Osteoblast (primary cell): ENCODE measurements around the gene VGLL4. TPM values are rescaled to one million over a fixed set of nuclear protein-coding genes. Genes with fewer than 3 reads are reported as not detected.

Experiments used
- DNase-seq: peaks from one replicate; pipeline ENCODE4 v3.0.0; 2011; ENCODE audit warnings: low spot score, mixed read lengths; ENCODE audit not compliant: insufficient read length; ENCODE audit errors: missing footprints
- H2AFZ ChIP-seq: 2 replicates; pipeline ENCODE4 v1.6.0; 2011; ENCODE audit warnings: mild to moderate bottlenecking, low read length
- H3K27ac ChIP-seq: 2 replicates; pipeline ENCODE4 v1.5.1; 2011; ENCODE audit warnings: mild to moderate bottlenecking, low read depth, low read length, moderate library complexity
- H3K27me3 ChIP-seq: 2 replicates; pipeline ENCODE4 v1.6.0; 2012; ENCODE audit warnings: mild to moderate bottlenecking, control low read depth, inconsistent platforms, low read length, moderate library complexity; ENCODE audit not compliant: insufficient read depth
- H3K36me3 ChIP-seq: 2 replicates; pipeline ENCODE4 v1.5.1; 2011; ENCODE audit warnings: mild to moderate bottlenecking, low read length, control low read depth, moderate library complexity; ENCODE audit not compliant: insufficient read depth
- H3K4me1 ChIP-seq: 2 replicates; pipeline ENCODE4 v1.5.1; 2011; ENCODE audit warnings: mild to moderate bottlenecking, low read length, control low read depth, moderate library complexity; ENCODE audit not compliant: insufficient read depth
- H3K4me2 ChIP-seq: 2 replicates; pipeline ENCODE4 v1.6.0; 2011; ENCODE audit warnings: mild to moderate bottlenecking, low read length; ENCODE audit not compliant: insufficient read depth
- H3K4me3 ChIP-seq: fragments of 200-600 bp; sonication (generic); 3 replicates; pipeline ENCODE4 v1.5.1; 2012; ENCODE audit warnings: mild to moderate bottlenecking, low read length, inconsistent platforms; ENCODE audit not compliant: insufficient read depth
- H3K79me2 ChIP-seq: 2 replicates; pipeline ENCODE4 v1.6.0; 2012; ENCODE audit warnings: mild to moderate bottlenecking, low read length, control low read depth, inconsistent platforms; ENCODE audit not compliant: insufficient read depth
- H3K9me3 ChIP-seq: 2 replicates; pipeline ENCODE4 v1.5.1; 2011; ENCODE audit warnings: low read depth, low read length, control low read depth
- H4K20me1 ChIP-seq: 2 replicates; pipeline ENCODE4 v1.6.0; 2012; ENCODE audit warnings: mild to moderate bottlenecking, low read length, control low read depth; ENCODE audit not compliant: insufficient read depth
- total RNA-seq: library from RNA; depleted of rRNA; stranded (reverse); fragments of >200 nt; gene quantifications from 2 replicates; pipeline ENCODE4 v1.2.3, GENCODE V29; 2012
- TF ChIP-seq, protein P1 (sequence below): IDR thresholded peaks from 2 replicates; pipeline ENCODE4 v1.5.1; 2011; ENCODE audit warnings: mild to moderate bottlenecking, low read depth, low read length, moderate library complexity; ENCODE audit errors: extremely low read depth

Gene VGLL4
- total RNA-seq, 1 donor = 68.8 TPM

DNA sequence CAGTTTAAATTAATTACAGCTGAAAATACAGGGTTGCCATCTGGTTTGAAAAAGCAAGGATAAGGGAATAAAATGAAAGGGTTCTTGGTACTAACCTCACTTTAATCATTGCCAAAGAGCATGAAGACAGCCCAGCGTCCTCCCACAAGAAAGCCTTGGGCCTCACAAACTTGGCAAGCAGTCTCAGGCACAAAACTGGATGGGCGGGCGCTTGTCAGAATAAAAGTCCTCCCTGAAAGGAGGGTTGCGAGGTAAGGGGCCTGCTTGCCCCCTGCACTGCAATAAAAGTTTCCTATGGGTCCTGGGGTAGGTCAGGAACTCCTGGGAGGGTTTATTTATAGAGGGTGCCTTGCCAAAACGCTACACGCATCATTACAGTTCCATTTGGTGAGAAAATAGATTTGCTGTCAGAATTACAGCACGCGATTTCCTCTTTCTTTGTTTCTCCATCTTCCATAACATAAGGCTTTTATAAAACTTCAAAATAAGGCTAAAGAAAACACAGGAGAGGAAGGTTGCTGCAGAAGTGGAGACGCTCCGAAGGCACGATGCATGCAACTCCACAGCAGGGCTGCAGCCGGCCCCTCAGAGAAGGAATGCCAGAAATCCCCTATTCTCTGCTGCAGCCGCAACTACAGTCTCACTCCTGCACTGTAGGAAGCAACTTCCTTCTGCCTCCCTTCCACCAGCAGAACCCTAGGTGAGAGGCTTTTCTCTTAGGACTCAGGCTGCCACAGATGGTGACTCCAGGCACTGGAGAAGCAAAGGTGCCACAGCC is 61.3 kb downstream of the VGLL4 start:
- Histone ChIP-seq H3K36me3 (peaks cover 8% of the 10 kb centered on the region), H2AFZ (no peak overlapping the region), H4K20me1 (peaks cover 16% of the 10 kb centered on the region)

DNA sequence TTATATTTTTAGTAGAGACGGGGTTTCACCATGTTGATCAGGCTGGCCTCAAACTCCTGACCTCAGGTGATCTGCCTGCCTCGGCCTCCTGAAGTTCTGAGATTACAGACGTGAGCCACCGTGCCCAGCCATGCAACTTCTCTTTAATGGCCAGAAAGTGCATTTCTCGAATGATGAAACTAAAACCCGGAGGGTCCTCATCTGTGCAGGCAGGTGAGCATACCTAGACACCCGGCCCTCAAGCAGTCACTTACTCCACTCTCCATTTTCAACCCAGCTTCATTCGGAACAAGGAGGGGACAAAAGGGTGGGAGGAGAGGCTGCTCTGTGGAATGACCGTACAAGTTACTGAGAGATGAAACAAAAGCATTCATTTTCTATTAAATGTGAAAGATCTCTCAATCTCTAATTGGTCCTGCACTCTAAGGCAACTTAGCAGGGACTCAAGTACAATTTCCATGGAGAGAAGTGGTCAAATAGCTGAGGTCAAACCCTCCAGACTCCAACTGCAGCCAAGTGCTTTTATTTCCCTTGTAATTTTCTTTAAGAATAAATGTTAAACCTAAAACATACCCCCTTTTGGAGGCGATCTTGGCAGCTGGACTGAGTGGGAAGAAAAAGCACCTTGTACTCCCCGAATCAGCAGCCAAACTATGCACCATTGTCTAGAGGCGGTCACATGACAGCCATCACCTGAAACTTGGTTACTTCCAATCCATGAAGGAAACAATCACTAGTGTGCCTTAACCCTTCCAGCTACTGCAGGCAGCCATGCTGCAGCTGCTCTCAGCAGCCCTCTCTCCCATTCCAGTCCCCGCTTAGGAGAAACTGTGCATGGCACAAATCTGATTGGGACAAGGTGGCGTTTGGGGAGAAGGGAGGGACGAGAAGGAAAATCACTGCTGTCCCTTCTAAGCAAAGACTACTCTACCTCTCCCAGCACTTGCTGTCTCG is 62.2 kb downstream of the VGLL4 start:
- Histone ChIP-seq H3K4me1 (peaks cover 54% of the 10 kb centered on the region), H3K27ac (peak overlapping the region; percentile 94), H3K9me3 (no peaks in the 10 kb centered on the region), H3K79me2 (peaks cover 96% of the 10 kb centered on the region), H3K36me3 (peaks cover 8% of the 10 kb centered on the region), H3K4me3 (peak overlapping the region; percentile 65), H2AFZ (no peak overlapping the region), H4K20me1 (peaks cover 20% of the 10 kb centered on the region), H3K27me3 (no peaks in the 10 kb centered on the region), H3K4me2 (peak overlapping the region; percentile 90)
- TF ChIP-seq, protein P1, sequence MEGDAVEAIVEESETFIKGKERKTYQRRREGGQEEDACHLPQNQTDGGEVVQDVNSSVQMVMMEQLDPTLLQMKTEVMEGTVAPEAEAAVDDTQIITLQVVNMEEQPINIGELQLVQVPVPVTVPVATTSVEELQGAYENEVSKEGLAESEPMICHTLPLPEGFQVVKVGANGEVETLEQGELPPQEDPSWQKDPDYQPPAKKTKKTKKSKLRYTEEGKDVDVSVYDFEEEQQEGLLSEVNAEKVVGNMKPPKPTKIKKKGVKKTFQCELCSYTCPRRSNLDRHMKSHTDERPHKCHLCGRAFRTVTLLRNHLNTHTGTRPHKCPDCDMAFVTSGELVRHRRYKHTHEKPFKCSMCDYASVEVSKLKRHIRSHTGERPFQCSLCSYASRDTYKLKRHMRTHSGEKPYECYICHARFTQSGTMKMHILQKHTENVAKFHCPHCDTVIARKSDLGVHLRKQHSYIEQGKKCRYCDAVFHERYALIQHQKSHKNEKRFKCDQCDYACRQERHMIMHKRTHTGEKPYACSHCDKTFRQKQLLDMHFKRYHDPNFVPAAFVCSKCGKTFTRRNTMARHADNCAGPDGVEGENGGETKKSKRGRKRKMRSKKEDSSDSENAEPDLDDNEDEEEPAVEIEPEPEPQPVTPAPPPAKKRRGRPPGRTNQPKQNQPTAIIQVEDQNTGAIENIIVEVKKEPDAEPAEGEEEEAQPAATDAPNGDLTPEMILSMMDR = no peak
- no peak for DNase-seq

More for the DNA sequence above, 61.3 kb downstream of the VGLL4 start:
- peak overlapping the region; percentile 65 for H3K4me3 ChIP-seq
- TF ChIP-seq, protein P1 = no peak
- H3K4me1 ChIP-seq = peaks cover 53% of the 10 kb centered on the region
- no peaks in the 10 kb centered on the region for H3K9me3 ChIP-seq
- H3K4me2 ChIP-seq = peak overlapping the region; percentile 90
- H3K27me3 ChIP-seq = no peaks in the 10 kb centered on the region
- peak overlapping the region; percentile 94 for H3K27ac ChIP-seq
- peaks cover 96% of the 10 kb centered on the region for H3K79me2 ChIP-seq
- peak; percentile 91 for DNase-seq

DNA sequence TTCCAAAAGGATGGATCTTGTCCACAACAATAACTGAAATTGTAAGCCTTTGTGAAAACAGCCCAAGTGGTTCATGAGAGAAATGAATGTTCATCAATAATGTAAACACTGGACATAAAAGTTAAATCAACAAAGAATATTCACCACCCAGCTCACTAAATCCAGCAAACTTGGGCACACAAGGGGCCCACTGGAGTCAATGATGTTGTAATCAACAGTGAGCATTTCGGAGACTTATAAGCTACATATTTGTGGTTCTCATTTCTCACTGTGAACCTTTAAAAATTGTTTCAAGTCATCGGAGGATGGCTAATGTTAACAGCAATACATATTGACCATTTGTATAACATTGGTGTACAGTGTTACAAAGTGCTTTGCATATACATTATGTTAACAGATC is 63.1 kb downstream of the VGLL4 start:
- H3K4me3 ChIP-seq = no peak overlapping the region
- H3K4me2 ChIP-seq = no peak overlapping the region
- peaks cover 12% of the 10 kb centered on the region for H3K36me3 ChIP-seq
- H3K27me3 ChIP-seq = no peaks in the 10 kb centered on the region
- H3K79me2 ChIP-seq = peaks cover 96% of the 10 kb centered on the region
- H3K9me3 ChIP-seq = no peaks in the 10 kb centered on the region
- H4K20me1 ChIP-seq = peaks cover 28% of the 10 kb centered on the region
- TF ChIP-seq, protein P1 = no peak
- H3K4me1 ChIP-seq = peaks cover 53% of the 10 kb centered on the region
- no peak for DNase-seq
- H2AFZ ChIP-seq = no peak overlapping the region
- H3K27ac ChIP-seq = peak overlapping the region; percentile 27
